Occipital lobe (tissue), 2 donors: ENCODE measurements around the gene NPY4R2. TPM values are rescaled to one million over a fixed set of nuclear protein-coding genes. Genes with fewer than 3 reads are reported as not detected.
"Not testable (repeated sequence)": the region's sequence is repeated elsewhere in the genome, so short reads cannot be mapped to it uniquely, and the experiment has no call there.

ENCODE experiments used
- DNase-seq: peaks from one replicate; lab custom pipeline; 2025; lab: John Stamatoyannopoulos, UW
- total RNA-seq: library from RNA; depleted of rRNA; stranded (reverse); fragments of >200 nt; gene quantifications from one replicate; pipeline ENCODE4 v1.2.3, GENCODE V29; 2014

NPY4R2 gene
- total RNA-seq, 1 donor from 2014 or later = 0.31 TPM

- DNase-seq = not testable (repeated sequence)
Measured at GRCh38 chr10:47932824-47933223, 14.4 kb downstream of the NPY4R2 start.

- DNase-seq = not testable (repeated sequence)
Measured at GRCh38 chr10:47933462-47933861, 15.0 kb downstream of the NPY4R2 start.

DNA sequence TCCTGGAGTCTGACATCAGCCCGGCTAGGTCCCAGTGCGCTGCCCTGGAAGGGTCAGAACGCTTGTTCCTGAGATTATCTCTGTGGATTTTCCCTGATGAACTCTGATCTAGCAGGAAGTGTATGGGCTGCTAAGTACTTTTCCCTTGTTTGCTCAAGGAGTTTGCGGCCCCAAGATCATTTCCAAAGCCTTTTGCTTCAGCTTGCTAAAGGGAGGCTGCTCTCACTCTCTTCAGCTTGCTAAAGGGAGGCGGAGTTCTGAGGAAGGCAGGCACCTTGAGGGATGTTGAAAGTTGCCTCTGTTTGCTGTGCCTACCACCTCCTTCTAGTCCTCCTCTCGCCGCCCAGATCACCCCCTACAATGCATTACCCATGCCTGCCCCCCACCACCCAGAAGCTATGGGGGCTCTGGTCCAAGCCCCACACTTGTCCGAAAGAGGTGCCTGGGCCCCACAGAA, 18.3 kb downstream of the NPY4R2 start:
- DNase-seq = not testable (repeated sequence)

GRCh38 chr10:47937634-47938033, 19.2 kb downstream of the NPY4R2 start:
- not testable (repeated sequence) for DNase-seq

DNA sequence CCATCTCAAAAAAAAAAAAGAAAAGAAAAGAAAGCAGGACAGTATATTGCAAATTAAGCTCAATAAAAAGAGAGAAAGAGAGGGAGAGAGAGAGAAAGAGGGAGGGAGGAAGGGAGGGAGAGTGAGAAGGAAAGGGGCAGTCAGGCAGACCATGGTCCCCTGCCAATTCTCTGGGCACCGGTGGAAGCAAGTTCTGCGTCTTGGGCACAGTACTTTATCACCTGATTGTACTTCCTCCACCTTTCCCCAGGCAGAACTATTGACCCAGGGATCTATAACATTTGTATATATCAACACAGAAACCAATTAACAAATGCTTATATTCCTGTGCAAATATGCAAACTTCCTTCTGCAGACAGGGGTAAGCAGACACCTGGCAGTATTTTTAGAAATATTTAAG, 22.4 kb downstream of the NPY4R2 start:
- not testable (repeated sequence) for DNase-seq

GRCh38 chr10:47941379-47941778, 22.9 kb downstream of the NPY4R2 start:
- DNase-seq = not testable (repeated sequence)

GRCh38 chr10:47942351-47943019, 24.0 kb downstream of the NPY4R2 start:
- not testable (repeated sequence) for DNase-seq

DNA sequence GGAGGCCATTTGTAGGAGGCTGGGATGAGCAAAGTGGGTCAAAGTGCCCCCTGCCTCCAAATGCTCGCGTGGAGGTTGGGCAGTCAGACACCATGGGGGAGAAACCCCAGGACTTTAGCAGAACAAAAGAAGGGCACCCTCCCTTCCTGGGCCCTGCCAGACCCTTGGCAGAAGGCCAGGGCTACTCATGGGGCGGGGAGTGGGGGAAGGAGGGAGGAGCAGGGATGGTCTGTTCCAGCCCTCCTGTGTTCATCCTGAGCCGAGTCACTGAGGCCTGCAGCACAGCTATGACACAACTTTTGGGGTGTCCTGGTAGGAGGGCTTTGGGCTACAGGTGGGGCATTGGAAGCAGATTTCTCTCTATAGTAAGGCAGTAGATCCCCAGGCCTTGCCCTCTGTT, 24.9 kb downstream of the NPY4R2 start:
- not testable (repeated sequence) for DNase-seq

DNA sequence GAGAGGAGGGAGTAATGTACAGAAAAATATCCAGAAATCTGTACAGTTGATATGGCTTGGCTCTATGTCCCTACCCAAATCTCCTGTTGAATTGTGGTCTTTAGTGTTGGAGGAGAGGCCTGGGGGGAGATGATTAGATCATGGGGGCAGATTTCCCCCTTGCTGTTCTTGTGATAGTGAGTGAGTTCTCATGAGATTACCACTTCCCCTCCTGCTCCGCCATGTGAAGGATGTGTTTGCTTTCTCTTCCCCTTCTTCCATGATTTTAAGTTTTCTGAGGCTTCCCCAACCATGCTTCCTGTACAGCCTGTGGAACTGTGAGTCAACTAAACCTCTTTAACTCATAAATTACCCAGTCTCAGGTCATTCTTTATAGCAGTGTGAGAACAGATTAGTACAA, 29.0 kb downstream of the NPY4R2 start:
- DNase-seq = not testable (repeated sequence)

- not testable (repeated sequence) for DNase-seq
Measured at GRCh38 chr10:47957158-47957557, 38.7 kb downstream of the NPY4R2 start.

GRCh38 chr10:47959677-47960076, 41.2 kb downstream of the NPY4R2 start:
- not testable (repeated sequence) for DNase-seq

DNA sequence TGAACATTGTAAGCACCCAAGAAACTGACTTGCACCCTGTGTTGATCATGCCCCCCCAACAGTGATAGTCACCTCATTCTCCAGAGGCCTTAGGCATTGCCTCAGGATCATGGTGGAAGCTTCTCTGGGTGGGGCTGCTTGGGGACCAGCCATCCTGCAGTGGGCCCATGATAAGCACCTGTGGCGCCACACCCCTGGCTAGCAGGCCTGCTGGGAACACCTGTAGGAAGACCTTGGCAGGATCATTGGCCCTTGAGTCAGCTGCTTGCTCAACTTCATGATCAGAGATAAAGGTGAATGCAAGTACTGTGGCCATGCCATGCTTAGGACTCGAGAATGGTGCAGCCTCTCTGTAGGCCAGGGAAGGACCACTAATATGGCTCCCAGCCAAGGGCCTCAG, 42.2 kb downstream of the NPY4R2 start:
- DNase-seq = not testable (repeated sequence)

DNA sequence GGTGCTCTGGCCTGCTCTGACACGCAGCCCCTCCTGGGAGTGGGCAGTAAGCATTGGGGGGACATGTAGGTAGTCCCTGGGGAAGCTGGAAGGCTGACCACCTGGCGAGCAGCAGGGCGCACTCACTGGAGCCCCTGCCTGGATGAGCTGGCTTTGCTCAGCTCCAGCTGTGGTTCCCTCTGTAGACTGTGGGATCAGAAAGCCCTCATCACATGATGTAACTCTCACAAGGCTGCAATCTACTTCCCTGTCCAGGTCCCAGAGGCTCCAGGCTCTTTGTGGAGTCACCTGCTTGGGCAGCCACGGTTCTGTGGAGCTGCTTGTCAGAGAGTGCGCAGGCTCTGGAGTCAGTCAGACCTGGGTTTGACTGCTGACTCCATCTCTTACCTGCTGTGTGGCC, 44.3 kb downstream of the NPY4R2 start:
- not testable (repeated sequence) for DNase-seq

GRCh38 chr10:47964280-47965063, 46.0 kb downstream of the NPY4R2 start:
- DNase-seq = not testable (repeated sequence)

DNA sequence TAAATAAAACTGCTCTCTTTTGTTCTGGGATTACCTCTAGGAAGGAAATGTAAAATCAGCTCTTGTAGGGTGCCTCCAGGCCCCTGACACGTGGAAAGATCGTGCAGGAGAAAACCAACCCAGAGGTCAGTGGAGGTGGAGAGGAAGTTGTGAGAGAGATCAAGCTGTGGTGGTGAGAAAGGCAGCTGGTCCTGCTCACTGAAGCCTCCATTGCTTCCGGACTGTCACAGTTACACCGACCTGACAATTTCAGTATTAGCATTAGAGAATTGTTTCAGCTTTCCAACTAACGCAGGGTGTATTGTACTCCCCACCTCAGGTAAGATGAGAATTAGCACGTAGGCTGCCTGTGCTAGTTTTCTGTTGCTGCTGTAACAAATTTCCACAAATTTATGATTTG, 50.5 kb downstream of the NPY4R2 start:
- DNase-seq = not testable (repeated sequence)

GRCh38 chr10:47970047-47970446, 51.6 kb downstream of the NPY4R2 start:
- not testable (repeated sequence) for DNase-seq

- DNase-seq = not testable (repeated sequence)
Measured at GRCh38 chr10:47971598-47971997, 53.1 kb downstream of the NPY4R2 start.

DNA sequence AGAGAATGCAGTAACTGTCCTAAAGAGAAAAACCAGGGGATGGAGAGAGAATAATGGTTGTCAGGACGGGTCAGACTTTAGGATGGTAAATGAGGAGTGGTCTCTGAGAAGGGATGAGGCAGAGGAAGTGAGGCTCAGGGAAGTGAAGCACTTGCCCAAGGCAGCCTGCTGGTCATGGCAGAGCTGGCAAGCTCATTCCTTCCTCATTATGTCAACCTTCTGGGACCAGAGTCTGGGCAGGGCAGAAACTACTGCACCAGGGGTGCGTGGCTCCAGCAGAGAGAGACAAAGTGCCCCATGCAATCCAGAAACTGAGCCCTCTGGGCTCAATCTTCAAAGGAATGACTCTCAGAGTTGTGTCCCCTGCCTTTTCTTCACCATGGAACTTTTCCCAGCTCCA, 53.6 kb downstream of the NPY4R2 start:
- DNase-seq = not testable (repeated sequence)
